OCI-LY7 (cell line): ENCODE data around the gene MMP19.

Experiments
- CTCF ChIP-seq: fragments of 200-600 bp; sonication (generic); conservative IDR thresholded peaks from 2 replicates; pipeline ENCODE4 v1.5.1; 2014; ENCODE audit warnings: mild to moderate bottlenecking, antibody characterized with exemption, low read length, moderate library complexity, mixed read lengths
- EZH2phosphoT487 ChIP-seq: fragments of 200-600 bp; sonication (generic); IDR thresholded peaks from 2 replicates; pipeline ENCODE4 v1.6.1; 2018; ENCODE audit warnings: low read depth, borderline replicate concordance, mild to moderate bottlenecking, mixed run types, antibody characterized with exemption, low read length, moderate library complexity, mixed read lengths

- TF ChIP-seq CTCF: no peak
- TF ChIP-seq EZH2phosphoT487: no peak
These were observed 18.7 kb upstream of the MMP19 start for GRCh38 chr12:55861396-55861795.
